BE2C (cell line): ENCODE measurements around the gene FGF11.

Experiments used
- DNase-seq: peaks from one replicate; pipeline ENCODE4 v3.0.0-alpha.2; 2020
- H3K27me3 ChIP-seq: fragments of 250-450 bp; sonication (Bioruptor Pico); 2 replicates; pipeline ENCODE4 v1.5.1; 2020; ENCODE audit warnings: mild to moderate bottlenecking
- H3K36me3 ChIP-seq: fragments of 250-450 bp; sonication (Bioruptor Pico); 2 replicates; pipeline ENCODE4 v1.5.1; 2020; ENCODE audit warnings: mild to moderate bottlenecking
- H3K4me1 ChIP-seq: fragments of 250-450 bp; sonication (Bioruptor Pico); 2 replicates; pipeline ENCODE4 v1.5.1; 2020
- H3K4me3 ChIP-seq: 2 replicates; pipeline ENCODE4 v1.5.1; 2011; ENCODE audit warnings: low read depth, low read length
- H3K9me3 ChIP-seq: fragments of 250-450 bp; sonication (Bioruptor Pico); 2 replicates; pipeline ENCODE4 v1.5.1; 2020
- CTCF ChIP-seq: IDR thresholded peaks from 2 replicates; pipeline ENCODE4 v1.5.1; 2012; ENCODE audit warnings: mild to moderate bottlenecking, low read depth, low read length

Gene FGF11

DNA sequence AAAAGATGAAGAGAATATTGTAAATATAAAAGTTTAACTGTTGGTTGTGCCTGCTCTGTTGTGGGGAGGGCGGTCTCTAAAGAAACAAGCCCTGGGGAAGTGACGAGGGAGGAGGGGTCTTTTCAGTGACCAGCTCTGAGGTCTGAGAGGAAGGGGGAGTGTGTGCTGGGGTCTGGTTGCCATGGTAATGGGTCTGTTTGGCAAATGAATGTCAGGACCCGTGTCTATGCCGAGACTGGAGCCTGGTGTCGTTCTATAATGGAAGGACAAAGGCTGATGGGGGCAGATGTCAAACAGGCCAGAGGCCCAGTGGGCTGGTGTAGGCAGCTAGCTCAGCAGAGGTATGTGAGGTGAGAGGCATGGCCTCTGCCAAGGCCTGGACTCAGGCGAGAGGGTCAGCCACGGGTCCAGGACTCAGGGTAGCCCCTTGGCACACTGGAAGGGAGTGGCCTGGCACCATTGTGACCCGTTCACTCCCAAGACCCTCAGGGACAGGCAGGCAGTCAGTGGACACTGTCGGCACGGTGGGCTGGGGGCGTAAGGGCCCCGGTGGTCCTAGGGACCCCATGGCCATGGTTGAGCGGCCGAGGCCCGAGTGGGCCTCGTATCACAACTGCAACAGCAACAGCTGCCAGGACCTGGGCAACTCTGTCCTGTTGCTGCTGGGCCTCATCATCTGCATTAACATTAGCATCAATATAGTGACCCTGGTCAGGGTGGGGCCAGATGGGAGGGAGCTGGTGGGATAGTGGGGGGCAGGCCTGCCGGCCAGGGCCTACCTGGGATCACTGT lies 19.3 kb upstream of the FGF11 start, which contains the start of gene SPEM1:
TSS of gene SPEM1 (plus strand) at position 506 of the 792 bp plus-strand sequence. CDS start at position 567, 61 bp downstream.
- no peak for TF ChIP-seq CTCF
- H3K27me3 ChIP-seq: no peaks in the 10 kb centered on the region
- H3K36me3 ChIP-seq: no peaks in the 10 kb centered on the region
- no peaks in the 10 kb centered on the region for H3K9me3 ChIP-seq
- DNase-seq: no peak
- no peaks in the 10 kb centered on the region for H3K4me1 ChIP-seq
- no peak within 1 kb of the TSS for H3K4me3 ChIP-seq

GRCh38 chr17:7421186-7421585 lies 18.1 kb upstream of the FGF11 start:
- Histone ChIP-seq H3K4me1 (no peaks in the 10 kb centered on the region), H3K4me3 (no peak overlapping the region), H3K27me3 (no peaks in the 10 kb centered on the region), H3K9me3 (no peaks in the 10 kb centered on the region), H3K36me3 (no peaks in the 10 kb centered on the region)
- no peak for DNase-seq
- TF ChIP-seq CTCF: no peak

DNA sequence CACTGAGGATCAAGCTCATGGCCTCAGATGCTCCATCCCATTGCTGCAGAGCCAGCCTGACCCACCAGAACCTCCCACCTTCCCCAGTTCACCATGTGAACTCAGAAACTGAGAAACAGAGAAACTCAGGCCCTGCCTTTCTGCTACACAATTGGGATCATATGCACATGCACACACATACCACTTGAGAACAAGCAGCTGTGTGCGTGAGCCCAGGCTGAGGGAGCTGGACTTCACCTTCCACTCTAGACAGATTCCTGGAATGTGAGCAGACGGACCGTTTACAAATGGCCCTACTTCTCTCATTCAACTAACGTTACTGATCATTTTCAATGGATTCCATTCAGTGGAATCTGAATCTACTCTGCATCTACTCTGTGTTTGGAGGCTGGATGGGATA lies 15.6 kb upstream of the FGF11 start:
- no peaks in the 10 kb centered on the region for H3K4me1 ChIP-seq
- TF ChIP-seq CTCF: no peak
- H3K9me3 ChIP-seq: no peaks in the 10 kb centered on the region
- DNase-seq: no peak
- H3K27me3 ChIP-seq: no peaks in the 10 kb centered on the region
- H3K4me3 ChIP-seq: no peak overlapping the region
- H3K36me3 ChIP-seq: no peaks in the 10 kb centered on the region

GRCh38 chr17:7425316-7425715 lies 14.0 kb upstream of the FGF11 start, which contains the start of gene SPEM2:
Gene SPEM2, plus strand, starts transcription at chr17:7425616. Its CDS starts 73 bp downstream, at chr17:7425689.
- no peak for DNase-seq
- H3K4me1 ChIP-seq: no peaks in the 10 kb centered on the region
- H3K4me3 ChIP-seq: no peak within 1 kb of the TSS
- no peak for TF ChIP-seq CTCF
- no peaks in the 10 kb centered on the region for H3K36me3 ChIP-seq
- no peaks in the 10 kb centered on the region for H3K27me3 ChIP-seq
- no peaks in the 10 kb centered on the region for H3K9me3 ChIP-seq

- no peaks in the 10 kb centered on the region for H3K36me3 ChIP-seq
- no peak overlapping the region for H3K4me3 ChIP-seq
- TF ChIP-seq CTCF: no peak
- no peaks in the 10 kb centered on the region for H3K27me3 ChIP-seq
- no peak for DNase-seq
- H3K9me3 ChIP-seq: no peaks in the 10 kb centered on the region
- H3K4me1 ChIP-seq: no peaks in the 10 kb centered on the region
Measured at GRCh38 chr17:7425756-7426155, 13.6 kb upstream of the FGF11 start.

DNA sequence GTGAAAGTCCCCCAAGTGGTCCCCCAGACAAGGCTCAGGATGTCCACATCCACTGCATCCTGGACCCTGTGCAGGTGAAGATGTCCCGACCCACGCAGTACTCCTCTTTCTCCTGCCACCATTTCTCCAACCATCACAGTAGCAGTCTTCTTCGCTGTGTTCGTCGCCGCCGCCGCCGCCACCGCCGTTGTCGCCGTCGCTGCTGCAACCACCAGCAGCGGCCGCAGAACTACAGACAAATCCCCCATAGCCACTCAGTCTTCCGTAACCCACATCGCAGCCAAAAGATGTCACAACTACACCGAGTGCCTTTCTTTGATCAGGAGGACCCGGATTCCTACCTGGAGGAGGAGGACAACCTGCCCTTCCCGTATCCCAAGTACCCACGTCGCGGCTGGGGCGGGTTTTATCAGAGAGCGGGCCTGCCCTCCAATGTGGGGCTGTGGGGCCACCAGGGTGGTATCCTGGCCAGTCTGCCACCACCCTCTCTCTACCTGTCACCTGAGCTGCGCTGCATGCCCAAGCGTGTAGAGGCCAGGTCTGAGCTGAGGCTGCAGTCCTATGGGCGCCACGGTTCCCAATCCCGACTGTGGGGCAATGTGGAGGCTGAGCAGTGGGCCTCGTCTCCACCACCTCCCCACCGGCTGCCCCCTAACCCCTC lies 13.0 kb upstream of the FGF11 start:
- TF ChIP-seq CTCF: no peak
- no peak for DNase-seq
- Histone ChIP-seq H3K27me3 (no peaks in the 10 kb centered on the region), H3K36me3 (no peaks in the 10 kb centered on the region), H3K9me3 (no peaks in the 10 kb centered on the region), H3K4me1 (no peaks in the 10 kb centered on the region), H3K4me3 (no peak overlapping the region)
